Activated CD4-positive, alpha-beta T cell treated with anti-CD3 and anti-CD28 coated beads, Interleukin-2, amount 50 U/mL, for 4 hours (primary cell): ENCODE data around the gene XDH.

Source experiments
- DNase-seq, 2 experiments: peaks; one replicate each; pipeline ENCODE4 v3.0.0-alpha.2; 2020

Gene XDH

DNA sequence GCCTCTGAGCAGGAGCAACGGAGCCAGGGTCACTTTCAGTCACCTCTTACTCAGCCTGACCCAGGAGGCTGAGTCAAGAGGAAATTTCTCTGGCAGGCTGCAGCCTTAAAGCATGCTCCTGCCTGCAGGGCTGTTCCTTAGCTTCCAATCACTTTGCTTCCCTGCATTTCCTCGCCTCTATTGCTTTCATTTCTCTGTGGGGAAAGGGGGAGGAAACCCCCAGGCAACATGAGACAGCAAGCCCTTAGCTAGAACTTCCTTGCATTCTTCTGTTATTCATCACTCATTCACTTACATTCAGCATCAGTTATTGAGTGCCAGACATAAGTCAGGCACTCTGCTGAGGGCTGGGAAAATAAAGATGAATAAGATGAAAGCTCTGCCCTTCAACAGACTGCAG, 13.0 kb downstream of the XDH start:
- no peak for DNase-seq

DNA sequence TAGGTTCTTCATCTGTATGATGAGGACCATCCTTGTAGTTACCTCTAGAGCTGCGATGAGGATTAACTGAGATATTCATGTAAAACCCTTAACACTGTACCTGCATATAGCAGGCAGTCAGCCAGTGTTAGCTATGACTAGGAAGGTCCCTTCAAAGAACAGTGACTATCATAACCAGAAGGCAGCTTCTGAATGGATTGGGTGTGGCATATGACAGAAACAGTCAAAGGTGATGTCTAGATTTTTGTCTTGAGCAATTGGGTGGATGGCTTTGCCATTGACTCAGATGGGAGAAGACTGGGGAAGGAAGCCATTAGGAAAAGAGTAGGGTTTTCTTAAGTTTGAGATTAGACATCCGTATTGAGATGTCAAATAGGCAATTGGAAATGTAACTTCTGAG, 15.7 kb downstream of the XDH start:
- DNase-seq = no peak

DNA sequence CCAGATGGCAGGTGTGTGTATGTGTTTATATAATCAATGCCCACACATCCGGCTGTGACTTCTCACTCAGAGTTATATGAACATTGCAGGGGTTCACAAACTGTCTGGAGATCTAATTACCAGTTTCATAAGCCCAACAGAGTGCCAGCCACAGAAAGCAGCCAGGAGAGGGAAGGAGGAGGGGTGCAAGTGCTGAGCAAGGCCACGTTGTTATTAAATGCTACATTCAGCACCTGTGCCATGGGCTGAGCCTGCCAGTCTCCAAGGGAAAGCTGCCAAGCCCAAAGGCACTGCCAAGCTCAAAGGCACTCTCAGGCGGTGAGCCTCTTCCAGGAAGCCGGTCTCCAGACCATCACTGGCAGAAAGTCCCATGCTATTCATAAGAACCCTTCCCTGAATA, 17.4 kb downstream of the XDH start:
- no peak for DNase-seq

DNA sequence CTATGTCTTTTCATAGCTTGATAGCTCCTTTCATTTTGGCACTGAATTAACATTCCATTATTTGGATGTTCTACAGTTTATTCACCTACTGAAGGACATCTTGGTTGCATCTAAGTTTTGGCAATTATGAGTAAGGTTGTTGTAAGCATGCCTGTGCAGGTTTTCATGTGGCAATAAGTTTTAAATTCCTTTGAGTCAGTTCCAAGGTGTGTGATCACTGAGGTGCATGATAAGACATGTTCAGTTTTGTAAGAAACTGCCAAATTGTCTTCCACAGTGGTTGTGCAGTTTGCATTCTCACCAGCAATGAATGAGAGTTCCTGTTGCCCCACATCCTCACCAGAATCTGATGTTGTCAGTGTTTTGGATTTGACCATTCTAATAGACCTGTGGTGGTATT, 24.2 kb downstream of the XDH start:
- no peak for DNase-seq

DNA sequence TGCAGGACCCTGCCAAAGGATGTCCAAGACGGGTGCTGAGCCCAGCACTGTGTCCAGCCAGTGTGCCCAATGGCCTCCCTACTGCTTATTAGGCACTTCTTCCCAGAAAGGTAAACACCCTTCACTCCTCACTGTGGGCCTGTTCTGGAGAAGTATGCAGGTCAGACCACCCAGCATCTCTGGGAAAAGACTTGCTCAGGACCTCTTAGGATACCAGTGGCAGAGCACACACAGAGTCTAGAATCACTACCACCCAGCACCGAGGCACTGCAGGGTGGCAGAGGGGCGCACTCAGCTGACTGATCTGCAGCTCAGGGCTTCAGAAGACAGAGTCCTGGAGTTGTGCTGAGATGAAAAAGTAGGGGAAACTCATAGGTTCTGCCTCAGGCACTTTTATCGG, 25.8 kb downstream of the XDH start:
- DNase-seq = no peak

DNA sequence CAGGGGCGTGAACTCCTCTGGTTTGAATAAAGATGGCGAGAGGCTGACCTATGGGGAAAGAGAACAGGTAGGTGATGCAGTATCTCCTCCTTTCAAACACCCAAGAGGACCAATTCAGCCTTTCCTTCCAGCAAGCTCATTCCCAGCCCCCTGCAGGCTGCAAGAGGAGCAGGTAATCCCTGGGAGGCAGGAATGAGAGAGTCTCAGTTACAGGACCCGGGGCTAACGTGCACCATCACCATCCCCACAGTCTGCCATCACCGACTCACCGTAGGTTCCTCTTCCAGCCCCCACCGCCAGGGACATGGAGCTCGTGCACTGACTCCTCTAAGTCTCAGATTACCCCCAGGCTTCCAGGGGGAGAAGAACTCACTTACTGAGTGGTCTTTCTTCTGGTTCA, 26.7 kb downstream of the XDH start:
- no peak for DNase-seq

DNA sequence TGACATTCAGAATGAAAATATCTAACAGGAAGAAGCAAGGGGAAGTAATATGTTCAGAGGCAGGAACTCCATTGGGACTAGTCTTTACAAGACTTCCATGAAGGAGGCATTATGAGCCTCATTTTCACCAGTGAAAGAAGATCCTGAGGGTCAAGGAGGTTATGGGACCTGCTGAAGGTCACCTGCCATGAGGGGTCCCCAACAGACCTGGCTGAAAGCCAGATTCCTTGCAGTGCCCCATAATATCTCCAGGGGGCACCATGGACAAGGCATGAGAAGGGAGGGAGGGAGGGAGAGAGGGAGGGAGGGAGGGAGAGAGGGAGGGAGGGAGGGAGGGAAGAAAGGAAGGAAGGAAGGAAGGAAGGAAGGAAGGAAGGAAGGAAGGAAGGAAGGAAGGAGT, 27.9 kb downstream of the XDH start:
- DNase-seq = no peak

DNA sequence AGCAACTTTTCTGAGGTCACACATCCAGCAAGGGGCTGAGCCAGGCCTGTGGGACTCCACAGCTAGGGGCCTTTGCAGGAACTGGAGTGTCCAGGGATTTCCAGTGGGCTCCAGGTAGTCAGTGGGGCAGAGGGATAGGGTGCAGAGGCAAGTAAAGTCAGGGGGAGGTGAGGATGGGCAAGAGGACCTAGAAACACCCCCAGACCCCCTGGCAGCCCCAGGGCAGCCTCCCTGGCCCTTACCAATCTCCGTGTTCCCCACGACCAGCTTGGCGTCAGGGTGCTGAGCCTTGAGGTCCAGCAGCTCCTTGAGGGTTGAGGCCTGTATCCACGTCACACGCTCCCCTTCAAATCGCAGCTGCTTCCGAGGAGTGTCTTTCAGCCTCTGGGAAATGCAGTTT, 28.4 kb downstream of the XDH start:
- DNase-seq = no peak

DNA sequence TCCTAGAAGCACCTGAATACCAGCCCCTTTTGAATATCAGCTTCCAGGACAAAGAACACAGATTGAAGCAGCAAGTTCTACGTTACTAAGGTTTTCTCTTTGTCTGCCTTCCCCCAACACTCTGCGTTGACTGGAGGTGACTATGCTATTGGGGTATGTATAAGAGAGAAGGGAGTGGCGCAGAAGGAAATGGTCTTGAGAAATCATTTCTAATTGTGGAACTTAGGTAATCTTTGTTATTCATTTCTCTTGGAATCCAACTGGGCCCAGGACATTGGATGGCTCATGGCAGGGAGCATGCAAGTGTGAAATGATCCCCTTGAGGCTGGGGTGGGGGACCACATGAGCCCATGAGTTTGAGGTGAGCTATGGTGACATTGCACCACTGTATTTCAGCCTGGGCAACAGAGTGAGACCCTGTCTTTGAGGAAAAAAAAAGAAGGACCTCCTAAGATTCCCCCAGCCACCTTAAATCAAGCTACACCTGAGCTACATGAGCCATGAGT, 29.7 kb downstream of the XDH start:
- DNase-seq = no peak

DNA sequence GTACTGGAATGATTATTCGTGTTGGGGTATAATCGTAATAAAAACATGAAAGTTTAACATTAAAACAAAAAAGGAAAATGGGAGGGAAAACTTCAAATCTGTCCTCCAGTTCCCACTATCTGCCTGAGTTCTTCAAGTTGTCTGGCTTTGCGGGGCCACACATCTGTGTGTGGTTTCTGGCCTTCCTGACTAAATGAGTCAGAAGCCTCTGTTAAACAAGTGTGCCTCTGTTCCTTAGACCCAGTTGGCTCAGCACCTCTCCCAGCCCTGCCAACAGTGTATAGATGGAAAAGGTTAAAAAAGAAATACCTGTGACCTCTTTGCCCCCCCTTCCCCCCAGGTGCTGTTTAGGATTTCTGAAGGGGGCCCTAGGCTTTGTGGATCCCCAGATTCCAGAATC, 30.2 kb downstream of the XDH start:
- no peak for DNase-seq

DNA sequence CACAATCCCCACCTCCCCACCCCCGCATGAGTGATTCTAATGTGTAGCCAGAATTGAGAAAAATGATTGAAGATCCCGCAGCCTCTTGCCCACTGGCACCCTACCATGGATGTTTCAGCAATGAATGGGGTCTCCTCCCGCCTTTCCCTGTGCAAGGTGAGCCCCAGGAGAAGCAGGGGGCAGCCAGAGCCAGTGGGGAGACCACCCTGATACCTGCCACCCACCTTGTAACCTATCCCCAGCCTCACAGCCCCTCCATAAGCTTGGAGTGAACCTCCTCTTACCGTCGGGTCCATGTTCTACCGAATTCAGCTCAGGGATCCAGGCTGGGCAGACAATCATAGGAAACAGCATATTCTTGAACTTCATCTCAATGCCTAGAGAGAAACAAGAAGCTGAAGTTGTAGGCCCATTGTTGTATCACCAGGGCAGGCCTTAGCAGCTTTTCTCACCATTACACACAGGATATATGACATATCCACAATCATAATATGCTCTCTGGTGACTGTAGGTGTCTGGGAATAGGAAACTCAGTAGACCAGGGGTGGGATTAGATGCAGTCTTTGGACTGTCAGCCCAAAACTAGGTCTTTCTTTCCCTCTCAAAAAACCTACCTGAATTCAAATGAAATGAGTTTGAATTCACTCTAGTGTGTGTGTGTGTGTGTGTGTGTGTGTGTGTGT, 30.9 kb downstream of the XDH start:
- DNase-seq = no peak

DNA sequence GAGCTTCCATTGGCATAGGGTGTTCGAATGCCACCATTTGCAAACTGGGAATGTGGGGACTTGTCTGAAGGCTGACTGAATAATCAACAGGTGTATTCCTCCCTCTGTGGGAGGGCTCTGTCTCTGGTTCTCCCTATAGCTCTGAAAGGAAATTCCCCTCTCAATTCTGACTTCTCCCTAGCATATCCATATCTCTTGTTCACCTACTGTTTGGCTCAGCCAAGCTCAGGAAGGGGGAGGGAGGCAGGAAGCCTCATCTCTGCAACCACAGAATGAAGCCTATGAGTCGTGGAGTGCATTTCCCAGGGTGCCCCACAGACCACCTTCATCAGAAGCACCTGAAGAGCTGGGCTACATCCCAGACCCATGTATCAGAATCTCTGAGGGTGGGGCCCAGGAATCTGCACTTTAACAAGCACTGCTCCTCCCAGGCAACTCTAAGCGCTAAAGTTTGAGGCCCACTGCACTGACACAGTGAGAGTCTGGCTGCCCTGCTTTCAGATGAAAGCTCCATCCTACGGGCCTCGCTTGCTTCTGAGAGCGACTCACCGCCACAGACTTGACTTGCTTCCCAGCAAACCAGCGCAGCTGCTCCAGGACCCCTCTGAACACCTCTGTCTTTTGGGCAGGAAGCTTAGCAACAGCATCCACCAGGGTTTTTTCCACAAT, 32.0 kb downstream of the XDH start:
- DNase-seq = no peak

DNA sequence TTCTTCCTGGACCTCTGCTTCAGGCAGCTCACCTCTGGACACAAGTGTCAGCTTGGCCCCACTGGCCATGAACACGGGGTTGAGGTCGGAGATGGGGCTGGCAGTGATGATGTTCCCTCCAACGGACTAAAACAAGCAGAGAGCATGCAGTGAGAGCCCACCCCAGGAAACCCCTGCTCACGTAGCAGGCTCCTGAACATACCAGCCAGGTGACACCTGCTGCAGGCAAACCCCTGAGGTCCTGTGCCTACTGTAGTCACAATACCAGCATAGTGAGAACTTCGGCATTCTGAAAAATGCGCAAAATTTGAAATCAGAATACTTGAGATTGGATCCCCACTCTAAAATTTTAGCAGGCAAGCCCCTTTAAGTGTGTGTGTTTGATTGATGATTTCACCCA, 32.9 kb downstream of the XDH start:
- no peak for DNase-seq

DNA sequence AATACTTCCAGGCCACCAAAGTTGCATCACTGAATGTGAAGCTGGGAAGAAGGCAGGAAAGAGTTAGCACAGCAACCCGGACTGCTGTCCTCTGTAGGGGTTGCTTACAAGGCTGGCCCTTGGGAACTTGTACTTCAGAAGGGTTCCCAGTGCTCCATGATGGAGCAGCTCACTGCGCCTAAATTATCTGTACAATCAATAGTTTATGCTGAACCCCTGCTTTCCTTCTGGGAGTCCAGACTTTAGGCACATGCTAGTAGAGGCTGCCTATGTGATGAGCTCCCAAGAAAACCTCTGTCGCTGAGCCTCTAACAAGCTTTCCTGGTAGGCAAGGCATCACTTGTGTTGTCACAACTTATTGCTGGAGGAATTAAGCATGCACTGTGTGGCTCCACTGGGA, 34.3 kb downstream of the XDH start:
- DNase-seq = no peak

DNA sequence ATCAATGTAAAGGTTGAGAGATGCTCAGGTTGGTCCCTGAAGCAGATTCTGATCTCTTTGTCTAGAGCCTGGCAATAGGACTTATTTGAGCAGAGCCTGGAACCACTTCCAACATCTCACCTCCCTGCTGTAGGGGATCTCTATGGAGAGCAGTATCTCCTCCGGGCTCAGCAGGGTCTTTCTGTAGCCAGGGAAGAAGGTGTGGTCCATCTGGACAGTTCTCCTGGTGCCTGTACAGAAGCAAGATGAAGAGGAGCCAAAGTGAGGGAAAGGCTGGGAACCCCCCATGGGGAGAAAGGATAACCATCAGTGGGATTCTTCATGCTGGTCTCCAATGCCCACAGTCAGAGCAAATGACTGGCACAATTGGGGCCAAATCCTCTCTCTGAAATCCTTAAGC, 34.8 kb downstream of the XDH start:
- DNase-seq = no peak

DNA sequence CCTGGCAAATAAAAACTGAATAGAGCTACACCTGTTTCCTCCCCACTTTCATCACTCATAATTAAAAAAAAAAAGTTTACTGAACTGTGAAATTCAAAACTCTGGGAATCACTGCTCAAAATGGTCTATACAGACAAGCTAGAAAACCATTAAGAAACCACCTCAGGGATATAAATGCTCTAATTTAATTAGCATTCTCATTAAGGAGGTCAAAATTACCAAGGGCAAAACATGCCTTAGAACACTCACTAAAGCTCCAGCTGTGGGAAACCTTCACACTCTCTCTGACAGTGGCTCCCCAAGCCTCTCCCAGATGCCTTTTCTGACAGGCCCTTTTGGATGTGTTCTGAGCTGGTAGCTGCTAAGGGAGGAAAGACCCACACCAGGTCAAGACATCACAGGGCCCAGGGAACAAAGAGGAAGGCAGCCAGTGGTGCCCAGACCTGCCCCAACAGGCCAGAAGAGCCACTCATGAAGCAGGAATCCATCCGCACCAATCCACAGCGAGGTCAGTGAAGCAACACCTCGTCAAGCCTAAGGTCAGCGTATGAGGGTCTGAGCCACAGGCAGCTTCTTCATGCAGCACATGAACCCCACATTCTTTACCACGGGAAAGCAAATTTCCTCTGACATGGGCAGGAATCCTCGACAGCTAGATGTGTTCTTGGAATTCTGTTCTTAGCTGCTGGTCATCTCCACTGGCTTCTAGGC, 35.6 kb downstream of the XDH start:
- no peak for DNase-seq

DNA sequence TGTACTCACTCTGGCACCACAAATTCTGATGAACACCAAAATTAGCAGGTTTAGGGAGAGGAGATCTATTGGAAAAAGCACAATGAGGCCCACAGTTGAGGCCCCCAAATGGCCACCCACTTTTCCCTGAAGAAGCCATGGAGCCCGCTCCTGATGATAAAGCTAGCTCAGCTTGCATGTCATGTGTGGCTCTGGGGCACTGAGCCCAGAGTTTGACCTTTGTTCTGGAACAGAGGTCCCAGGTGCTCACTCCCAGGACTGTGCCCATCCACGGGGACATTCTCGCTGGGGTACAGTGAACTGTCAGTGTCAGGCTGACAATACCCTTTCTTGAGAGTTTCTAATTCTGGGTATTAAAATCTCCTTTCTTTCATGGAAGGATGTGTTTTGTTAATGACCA, 36.2 kb downstream of the XDH start:
- no peak for DNase-seq

DNA sequence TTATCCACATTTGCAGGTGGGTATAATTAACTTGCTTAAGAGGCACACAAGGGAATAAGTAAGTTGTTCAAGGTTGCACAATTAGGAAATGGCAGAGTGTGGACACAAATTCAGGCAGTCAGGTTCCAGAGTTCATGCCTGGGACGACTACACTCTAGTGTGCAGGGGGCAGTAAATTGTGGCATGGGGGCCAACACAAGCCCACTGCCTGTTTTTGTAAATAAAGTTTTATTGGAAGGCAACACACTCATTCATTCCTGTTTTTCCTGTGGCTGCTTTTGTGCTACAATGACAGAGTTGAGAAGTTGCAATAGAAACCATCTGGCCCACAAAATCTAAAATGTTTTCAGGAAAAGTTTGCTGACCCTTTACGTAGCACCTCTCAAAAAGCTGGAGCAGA, 41.4 kb downstream of the XDH start:
- DNase-seq = no peak

DNA sequence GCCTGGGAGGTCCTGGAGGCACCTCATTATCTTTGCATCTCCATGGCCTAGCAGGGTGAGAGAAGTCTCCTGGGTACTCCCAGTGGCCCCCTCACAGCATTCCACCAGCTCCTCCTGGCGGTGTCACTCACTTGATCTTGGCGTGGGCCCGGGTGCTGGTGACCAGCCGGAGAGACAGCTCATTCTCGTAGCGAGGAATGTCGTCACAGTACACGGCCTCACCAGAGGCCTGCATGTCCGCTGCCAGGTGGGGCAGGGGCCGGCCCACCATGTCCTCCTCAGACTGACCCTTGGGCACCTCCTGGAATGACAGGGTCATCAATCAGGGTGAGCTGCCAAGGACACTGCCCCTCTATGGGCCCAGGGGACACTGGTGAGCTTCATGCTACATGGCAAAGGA, 42.4 kb downstream of the XDH start:
- no peak for DNase-seq

DNA sequence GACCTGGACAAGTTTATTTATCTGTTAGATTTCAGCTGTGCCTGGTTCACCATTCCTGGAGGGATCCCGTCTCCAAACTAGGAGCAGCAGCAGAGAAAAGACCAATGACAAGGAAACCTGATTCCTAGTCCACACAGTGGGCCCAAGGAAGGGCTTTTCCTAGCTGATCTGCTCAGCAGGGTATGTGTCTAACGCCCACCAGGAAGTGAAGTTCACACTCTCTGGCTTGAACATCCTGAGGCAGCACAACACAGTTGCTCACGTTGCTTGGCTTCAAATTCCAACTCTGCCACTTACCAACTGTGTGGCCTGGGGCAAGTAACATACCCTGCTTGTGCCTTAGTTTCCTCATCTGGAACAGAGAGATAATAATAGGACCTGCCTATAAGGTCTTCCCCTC, 42.9 kb downstream of the XDH start:
- DNase-seq = no peak

DNA sequence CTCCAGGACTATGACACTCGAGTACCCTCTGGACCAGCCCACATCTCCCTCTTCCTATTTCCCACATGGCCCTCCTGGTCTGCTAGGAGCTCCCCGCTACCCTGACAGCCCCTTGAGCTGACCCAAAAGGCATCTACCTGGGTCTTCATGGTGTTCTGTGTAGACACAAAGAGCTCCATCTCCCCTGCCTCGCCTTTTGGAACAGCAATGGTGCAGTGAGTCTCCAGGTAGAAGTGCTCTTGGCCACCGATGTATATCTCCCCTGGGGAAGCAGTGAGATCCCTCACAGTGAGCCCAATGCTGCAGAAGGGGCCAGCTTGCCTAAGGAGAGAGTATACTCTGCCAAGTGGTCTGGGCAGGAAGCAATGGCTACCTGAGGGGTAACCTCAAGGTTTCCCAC, 47.8 kb downstream of the XDH start:
- no peak for DNase-seq

DNA sequence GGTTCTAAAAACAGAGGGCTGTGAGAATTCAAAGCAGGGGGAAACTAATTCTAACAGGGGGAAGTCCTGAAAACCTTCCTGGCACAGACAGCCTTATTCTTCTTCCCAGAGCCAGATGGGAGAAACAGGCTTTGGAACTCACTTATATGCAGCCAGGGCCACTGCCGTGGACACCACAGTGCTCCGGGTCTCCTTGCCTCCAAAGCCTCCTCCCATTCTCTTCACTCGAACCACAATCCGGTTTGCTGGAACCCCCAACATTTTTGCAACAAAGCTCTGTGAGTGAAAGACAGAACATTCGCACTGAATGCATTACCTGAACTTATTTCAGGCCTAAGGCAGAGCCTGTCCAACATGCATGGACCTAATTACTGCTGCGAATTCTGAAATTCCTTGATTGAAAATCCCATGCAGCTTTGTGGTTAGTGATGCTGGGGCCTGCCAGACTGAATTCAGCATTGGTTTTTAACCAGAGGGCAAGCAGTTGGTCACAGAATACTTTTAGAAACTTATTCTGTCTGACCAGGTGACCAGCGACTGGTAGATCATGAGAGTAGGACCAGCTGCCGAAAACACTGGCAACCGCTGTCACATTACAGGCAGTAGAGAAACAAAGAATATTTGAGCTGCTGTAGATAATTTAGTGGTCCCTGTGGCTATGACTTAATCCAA, 48.6 kb downstream of the XDH start:
- no peak for DNase-seq

DNA sequence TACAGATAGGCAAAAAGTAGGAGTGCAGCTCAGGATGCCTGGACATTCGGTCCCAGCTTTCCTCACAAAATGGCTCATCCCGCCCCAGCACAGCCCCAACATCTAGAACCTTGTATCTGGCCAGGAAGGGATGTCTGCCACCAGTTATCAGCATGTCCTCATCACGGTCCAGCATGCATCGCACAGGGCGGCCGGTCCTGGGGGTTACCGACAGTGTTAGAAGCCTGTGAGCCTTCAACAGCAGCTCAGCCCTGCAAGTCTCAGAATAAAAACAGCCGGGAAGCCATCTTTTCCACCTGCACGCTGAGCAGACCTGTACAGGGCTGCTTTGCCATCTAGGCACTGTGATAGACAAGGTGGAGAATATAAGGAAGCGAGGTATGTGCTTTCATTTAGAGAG, 49.2 kb downstream of the XDH start:
- DNase-seq = no peak
